Stimulated activated CD4-positive, alpha-beta T cell treated with anti-CD3 and anti-CD28 coated beads, TNF-alpha, amount 100 ng/mL, for 24 hours (primary cell): ENCODE data around the gene TEAD1.

Experiments used
- DNase-seq, 3 experiments: peaks; one replicate each; pipeline ENCODE4 v3.0.0-alpha.2; 2020; ENCODE audit warnings: low read depth in 3 of 3

The TEAD1 gene

DNA sequence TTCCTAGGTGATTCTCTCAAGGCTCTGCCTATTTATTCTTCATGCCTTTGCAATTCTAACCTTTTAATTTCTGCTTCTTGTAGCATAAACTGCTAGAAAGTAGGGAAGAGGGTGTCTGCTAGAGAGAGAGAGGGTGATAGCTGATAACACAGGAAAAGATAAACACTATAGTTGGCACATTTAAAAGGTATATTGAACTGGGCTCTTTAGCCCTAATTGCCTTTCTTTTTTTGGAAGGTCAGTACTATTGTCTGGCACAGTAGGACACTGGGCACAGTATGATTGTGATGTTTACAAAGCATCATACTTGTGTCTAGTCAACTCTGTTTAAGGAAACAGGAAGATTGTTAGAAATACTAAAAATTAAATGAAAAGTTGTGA is 33.3 kb downstream of the TEAD1 start:
- DNase-seq, result no peak

DNA sequence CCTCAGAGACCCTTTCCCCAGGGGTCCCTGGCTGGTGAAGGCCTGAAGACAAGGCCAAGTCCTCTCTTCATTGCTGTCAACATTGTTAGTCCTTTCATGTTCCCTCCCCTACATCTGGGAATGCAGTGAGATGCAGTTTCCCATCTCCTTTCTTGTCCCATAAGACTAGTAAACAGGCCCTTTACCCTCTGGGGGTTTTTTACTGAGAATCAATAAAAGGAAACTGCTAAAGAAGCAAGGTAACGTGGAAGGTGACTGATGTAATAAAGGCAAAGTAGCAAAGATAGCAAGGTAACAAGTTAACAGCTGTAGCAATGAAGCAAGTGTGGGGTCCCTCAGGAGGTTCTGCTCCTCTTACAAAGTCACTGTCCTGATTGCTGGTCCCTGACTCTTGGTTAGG is 37.3 kb downstream of the TEAD1 start:
- DNase-seq, result no peak

DNA sequence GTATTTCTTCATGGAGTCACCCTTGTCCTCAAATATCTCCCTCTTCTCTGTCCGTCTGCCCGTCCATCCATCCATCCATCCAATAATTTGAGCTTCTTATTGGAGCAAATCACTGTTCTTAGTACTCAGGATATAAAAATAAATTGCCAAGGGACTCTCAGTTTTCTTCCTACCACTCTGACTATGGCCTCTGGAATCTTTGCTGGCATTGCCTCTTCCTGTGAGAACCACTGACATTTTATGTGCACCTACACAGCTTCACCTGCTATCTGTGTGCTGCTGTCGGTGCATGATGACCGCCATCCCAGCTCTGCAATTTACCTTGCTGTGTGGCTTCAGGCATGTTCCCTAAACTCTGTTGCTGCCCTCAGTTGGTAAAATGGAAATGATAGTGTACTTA is 37.9 kb downstream of the TEAD1 start:
- DNase-seq, result no peak

DNA sequence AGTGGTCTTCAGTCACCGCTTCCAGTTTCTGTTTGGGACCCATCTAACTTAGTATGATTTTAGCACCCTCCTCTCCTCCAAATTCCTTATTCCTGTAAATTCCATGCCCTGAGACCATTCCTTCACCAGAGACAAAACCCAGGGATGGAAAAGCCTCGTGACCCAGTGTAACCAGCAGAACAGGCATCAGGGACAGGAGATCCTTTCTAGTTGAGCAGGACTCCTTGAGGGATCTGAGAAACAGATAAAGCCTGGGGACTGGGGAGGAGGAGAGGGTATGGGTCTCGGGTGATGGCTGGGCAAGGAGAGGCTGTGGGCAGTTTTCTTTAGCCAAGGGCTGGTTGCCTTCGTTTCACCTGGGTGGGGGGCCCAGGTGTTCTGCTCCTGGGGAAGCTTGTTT is 40.9 kb downstream of the TEAD1 start:
- no peak for DNase-seq

DNA sequence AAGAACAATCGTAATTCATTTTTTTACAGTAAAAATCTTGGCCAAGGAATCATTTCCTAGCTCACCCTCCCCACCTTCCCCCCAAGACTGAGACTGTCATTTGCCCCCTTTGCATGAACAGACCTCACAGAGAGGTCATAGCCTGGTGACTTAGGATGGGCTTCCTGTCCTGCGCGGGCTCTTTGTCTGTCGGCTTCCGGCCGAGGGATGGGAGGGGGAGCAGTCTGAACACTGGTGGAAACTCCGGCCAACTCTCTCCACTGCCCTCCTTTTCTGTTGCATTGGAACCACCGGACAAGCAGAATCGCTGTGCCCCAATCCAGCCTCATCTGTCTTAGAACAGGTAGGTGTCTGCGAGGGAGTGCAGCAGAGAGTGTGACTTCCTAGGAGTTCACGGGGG is 41.7 kb downstream of the TEAD1 start:
- no peak for DNase-seq

DNA sequence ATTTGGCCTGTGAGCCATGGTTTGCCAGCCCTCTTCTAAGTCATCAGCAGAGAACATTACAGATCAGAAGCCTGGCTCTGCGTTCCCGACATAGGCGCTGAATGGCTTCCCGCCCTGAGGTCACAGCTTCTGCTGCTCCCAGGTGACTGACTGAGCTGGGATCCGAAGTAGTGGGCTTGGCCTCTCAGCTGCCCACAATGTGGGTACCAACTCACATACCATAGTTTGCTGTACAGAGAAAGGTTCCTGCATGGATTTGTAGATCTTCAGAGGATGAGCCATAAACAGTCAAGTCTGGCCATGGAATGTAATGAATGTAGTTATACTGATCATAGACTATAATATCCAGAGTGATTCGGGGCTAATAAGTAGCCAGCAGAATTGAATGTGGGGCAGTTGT is 42.6 kb downstream of the TEAD1 start:
- DNase-seq, result no peak

GRCh38 chr11:12717851-12718291 is 43.6 kb downstream of the TEAD1 start:
- DNase-seq, result peak; percentile 12 to 35 (median 19)

- DNase-seq, result no peak
Observed at GRCh38 chr11:12719221-12719620, 45.0 kb downstream of the TEAD1 start.

DNA sequence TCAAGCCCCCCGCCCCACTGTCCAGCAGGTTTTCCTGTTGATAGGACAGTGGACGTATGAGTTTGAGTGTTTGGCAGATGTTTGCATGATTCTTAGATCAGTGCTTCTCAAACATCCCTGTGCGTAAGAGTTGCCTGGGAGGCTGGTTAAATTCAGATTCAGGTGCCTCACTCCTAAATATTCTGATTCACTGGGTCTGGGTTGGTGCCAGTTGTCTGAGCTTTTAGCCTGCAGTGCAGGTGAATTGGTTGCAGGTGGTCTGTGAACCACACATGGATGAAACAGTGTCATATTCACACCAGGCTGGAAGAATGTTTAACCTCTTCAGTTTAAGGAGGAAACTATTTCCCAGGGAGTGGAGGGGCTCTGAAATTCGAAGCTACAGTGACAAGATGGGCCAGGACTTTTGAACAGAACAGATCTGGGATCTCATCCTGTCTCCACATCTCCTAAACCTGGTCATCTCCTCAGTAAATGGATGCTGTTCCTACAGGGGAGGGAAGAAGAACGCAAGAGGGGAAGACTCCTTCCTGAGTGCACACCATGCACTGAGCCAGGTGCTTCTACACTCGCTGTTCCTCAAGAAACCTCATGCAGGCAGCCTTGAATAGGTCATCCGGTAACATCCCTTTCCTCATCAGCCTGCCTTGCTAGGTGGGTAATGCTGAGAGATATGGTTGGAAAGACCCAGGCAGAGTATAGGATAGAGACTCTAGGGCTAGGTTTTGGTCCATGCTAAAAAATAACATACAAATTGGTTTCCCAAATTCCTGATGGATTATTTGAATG is 47.8 kb downstream of the TEAD1 start:
- no peak for DNase-seq

GRCh38 chr11:12723421-12724300 is 49.4 kb downstream of the TEAD1 start:
- no peak for DNase-seq

GRCh38 chr11:12724301-12725054 is 50.3 kb downstream of the TEAD1 start:
- DNase-seq, result no peak

DNA sequence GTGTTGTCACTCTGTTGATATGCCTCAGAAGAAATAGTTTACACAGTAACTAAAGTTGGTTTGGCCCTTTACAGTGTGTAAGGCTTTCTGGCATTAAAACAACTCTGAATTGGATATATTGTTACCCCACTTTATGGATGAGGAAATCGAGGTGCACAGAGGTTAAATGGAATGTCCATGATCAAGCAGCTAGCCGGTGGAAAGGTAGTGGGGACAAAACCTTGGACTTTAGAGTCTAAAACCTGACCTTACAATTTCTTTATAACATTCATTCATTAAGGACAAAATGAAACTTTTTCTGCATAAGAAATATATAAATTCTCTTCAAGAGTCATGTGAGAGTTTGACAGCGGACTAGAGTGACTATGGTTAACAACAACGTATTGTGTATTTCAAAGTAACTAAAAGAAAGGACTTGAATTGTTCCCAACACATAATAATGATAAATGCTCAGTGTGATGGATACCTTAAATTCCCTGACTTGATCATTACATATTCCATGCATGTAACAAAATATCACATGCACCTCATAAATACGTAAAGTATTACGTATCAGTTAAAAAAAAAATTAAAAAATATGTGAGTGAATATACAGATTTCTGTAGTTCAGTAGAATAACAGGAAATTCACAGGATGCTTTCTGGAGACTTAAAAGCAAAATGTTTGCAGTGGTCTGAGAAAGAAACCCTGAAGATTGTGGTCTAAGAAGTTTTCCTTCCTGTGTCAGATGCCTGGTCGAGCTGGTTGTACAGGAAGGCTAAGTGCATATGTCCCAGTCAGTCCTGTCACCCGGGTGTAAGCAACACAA is 51.0 kb downstream of the TEAD1 start:
- DNase-seq, result no peak

- no peak for DNase-seq
Observed at GRCh38 chr11:12725863-12726682, 51.9 kb downstream of the TEAD1 start.

DNA sequence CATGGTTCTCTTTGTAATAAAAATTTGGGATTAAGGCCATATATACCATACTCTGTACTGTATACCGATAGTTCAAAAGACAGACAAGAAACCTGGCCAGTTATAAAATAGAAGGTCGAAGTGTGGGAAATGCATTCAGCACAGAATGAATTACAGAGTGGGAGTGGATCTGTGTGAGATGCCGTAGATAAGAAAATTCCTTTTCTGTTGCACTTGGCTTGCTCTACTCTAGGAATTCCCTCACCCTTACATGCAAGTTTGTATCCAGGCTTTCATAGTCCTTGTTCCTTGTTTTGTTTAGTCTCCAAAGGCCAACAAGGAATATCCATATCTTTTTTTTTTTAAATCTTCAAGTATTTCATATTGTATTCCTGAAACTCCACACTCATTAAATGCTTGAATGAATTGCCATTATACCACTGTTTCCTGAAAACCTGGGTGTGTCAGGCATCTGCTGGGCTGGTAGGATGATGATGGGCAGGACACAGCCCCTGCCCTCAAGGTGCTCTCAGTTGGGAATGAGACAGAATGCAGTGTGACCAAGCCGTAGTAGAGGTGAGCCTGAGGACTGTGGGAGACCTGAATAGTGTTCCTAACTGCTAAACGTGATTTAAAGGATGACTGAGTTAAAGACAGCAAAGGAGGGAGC is 53.5 kb downstream of the TEAD1 start:
- DNase-seq, result no peak

GRCh38 chr11:12728417-12728816 is 54.2 kb downstream of the TEAD1 start:
- no peak for DNase-seq

GRCh38 chr11:12729941-12730340 is 55.7 kb downstream of the TEAD1 start:
- no peak for DNase-seq

- DNase-seq, result no peak
Observed at GRCh38 chr11:12731841-12732336, 57.7 kb downstream of the TEAD1 start.

GRCh38 chr11:12733091-12733490 is 58.9 kb downstream of the TEAD1 start:
- no peak for DNase-seq

DNA sequence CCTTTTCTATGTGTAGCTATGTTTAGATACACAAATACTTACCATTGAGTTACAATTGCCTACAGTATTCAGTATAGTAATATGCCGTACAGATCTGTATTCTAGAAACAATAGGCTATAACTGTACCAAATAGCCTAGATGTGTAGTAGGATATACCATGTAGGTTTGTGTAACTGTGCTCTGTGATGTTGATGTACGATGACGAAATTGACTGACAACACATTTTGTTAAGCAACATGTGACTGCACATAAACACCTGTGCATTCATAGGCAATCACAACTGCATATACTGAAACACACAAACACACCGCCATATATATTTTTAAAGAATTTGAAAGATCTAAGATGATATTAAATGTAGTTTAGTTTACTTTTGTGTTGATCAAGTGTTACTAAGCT is 60.4 kb downstream of the TEAD1 start:
- DNase-seq, result no peak

DNA sequence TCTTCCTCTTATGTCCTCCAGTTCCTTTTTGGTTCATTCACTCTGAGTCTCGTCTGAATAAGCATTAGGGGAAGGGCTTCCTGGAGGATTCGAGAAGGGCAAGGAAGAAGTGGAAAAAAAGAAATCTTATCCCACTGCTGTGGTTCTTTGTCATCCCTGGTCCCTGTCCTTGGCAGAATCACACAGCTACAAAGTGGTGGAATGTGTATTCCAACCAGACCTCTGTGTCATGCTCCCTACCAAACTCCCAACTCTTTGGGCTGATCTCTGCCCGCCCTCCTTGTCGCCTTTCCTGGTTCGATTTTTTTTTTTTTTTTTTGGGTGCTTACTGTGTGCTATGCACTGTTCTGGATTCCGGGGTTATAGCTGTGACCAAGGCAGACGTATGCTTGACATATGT is 61.0 kb downstream of the TEAD1 start:
- no peak for DNase-seq
